Embryonic facial prominence (tissue), 1 donor: Measurements from ENCODE around the gene JSRP1.
"Not testable (repeated sequence)": the region's sequence is repeated elsewhere in the genome, so short reads cannot be mapped to it uniquely, and the experiment has no call there.

Experiments used
- DNase-seq: peaks from one replicate; pipeline ENCODE4 v3.0.0-alpha.2; 2016; ENCODE audit errors: extremely low spot score

JSRP1 gene

DNA sequence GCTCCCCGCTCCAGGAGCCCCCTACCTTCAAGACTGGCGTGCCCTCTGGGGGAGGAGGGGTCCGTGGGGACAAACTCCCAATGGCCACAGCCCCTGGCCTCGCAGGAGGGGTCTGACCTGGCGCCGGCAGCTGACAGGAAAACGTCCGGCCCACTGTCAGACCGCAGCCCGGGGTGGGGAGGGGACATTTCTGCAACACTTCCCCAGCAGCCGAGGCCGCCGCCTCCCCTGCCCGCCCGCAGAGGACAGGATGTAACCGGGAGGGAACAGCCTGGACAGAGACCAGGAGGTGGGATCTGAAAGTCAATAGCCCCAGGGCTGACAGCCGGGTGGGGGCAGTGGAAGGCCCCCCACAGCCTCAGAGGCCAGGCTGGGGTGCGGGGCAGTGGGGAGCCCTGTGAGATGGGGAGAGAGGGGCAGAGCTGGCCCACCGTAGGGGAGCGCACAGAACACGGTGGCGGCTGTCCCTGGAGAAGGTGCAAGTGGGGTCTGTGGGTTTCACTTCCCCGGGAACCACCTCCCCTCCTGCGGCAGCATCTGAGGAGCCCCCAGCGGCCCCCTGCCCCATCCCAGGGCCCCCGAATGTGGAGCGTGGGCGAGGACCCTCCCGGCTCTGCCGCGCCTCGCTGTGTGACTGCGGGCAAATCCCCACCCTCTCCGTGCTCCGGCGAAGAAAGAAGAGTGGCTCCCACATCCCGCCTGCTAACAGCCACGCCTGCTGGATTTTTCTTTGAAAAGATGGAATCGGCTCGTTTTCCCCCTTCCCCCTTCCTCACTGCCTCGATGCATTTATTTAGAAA is 26.0 kb upstream of the JSRP1 start, which contains the start of gene PEAK3:
Gene PEAK3, minus strand, starts transcription at position 114 of the 800 bp plus-strand sequence. CDS start 1,244 bp downstream, outside the sequence.
- DNase-seq = no peak

DNA sequence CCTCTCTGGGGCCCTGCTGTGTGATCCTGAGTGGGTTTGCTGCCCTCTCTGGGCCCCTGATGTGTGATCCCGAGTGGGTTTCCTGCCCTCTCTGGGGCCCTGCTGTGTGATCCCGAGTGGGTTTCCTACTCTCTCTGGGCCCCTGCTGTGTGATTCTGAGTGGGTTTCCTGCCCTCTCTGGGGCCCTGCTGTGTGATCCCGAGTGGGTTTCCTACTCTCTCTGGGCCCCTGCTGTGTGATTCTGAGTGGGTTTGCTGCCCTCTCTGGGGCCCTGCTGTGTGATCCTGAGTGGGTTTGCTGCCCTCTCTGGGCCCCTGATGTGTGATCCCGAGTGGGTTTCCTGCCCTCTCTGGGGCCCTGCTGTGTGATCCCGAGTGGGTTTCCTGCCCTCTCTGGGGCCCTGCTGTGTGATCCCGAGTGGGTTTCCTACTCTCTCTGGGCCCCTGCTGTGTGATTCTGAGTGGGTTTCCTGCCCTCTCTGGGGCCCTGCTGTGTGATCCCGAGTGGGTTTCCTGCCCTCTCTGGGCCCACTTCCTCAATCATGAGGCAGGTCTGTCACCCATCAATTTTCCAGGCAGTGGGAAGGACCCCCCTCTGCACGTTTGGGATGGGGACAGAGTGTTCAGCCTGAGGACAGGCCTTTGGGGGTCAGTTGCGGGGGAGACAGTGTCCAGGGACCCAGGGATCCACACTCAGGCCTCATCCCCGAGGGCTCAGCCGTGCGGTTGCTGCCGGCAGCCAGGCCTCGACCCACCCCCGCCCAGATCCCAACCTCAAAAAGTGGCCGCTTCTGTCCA is 25.2 kb upstream of the JSRP1 start:
- not testable (repeated sequence) for DNase-seq

DNA sequence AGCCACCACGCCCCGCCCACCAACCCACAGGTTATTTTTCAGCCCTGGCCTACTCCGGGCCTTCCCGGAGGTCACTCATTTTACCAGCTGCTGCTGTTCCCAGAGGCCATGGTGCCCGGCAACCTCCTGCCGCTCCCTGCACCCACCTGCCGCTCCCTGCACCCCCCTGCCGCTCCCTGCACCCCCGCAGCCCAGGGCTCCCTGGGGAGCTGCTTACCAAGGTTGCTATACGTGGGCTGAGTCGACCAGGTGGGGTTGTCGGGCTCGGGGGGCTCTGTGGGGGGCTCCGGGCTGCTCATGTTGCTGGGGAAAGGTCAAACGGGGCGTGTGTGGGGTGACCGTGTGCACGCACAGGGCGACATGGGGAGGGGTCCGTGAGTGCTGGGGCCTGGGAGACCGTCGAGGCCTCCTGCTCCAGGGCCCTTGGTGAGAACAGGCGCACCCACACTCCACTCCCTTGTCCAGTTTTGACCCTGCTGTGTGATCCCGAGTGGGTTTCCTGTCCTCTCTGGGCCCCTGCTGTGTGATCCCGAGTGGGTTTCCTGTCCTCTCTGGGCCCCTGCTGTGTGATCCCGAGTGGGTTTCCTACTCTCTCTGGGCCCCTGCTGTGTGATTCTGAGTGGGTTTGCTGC is 24.5 kb upstream of the JSRP1 start:
- DNase-seq = no peak

DNA sequence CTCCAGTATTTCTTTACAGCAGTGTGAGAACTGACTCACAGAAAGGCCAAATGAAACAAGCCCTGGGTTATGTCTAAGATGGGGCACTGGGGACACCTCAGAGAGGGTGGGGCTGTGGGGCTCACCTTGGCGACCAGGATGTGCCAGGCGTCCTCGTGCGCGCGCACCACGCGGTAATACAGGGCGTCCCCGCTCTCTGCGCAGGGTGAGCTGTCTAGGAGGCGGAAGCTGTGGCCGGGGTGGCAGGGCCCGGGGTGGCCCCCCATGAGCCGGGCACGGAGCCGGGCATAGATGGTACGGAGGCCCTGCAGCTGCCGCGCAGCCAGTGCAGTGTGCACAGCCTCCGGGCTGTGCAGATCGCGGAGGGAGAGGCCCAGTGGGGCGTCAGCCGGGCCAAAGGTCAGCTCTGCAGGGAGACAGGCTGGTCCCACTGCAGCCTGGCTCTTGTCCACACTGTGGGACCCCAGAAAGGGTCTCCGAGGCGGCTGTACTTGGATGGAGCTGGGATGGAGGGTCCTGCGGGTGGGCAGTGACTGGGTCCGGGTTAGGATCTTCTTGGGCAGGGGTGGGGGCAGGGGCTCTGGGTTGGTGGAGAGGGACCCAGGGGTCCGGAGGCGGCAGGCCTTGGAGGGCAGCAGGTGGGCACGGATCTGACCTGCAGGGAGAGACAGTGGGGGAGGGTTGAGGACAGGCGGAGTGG is 22.4 kb upstream of the JSRP1 start:
- no peak for DNase-seq

DNA sequence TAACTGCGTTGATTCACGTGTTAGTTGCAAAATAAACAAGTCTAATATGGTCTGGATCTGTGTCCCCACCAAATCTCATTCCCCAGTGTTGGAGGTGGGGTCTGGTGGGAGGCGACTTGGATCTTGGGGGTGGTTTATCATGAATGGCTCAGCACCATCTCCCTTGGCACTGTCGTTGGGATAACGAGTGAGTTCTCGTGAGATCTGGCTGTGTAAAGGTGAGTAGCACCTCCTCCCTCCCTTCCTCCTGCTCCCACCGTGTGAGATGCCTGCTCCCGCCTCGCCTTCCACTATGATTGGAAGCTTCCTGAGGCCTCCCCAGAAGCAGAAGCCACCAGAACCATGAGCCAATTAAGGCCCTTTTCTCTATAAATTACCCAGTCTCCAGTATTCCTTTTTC is 20.9 kb upstream of the JSRP1 start:
- DNase-seq = no peak

DNA sequence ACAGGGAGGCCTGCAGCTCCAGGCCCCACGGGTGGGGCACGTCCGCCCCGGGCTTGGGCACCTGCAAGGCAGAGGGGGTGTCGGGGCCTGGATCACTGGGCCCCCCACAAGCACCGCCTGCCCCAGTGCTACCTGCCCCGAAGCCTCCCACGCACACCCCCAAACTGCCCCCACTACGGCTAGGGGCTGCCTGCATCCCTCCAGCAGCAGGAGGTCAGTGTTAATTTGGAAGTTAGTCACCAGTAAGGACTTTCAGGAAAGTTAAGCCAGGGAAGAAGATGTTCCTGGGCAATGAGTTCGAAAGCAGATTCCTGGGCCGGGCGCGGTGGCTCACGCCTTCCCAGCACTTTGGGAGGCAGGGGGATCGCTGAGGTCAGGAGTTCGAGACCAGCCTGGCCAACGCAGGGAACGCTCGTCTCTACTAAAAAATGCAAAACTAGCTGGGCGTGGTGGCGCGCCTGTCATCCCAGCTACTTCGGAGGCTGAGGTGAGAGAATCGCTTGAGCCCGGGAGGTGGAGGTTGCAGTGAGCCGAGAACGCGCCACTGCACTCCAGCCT is 20.3 kb upstream of the JSRP1 start:
- DNase-seq = no peak

DNA sequence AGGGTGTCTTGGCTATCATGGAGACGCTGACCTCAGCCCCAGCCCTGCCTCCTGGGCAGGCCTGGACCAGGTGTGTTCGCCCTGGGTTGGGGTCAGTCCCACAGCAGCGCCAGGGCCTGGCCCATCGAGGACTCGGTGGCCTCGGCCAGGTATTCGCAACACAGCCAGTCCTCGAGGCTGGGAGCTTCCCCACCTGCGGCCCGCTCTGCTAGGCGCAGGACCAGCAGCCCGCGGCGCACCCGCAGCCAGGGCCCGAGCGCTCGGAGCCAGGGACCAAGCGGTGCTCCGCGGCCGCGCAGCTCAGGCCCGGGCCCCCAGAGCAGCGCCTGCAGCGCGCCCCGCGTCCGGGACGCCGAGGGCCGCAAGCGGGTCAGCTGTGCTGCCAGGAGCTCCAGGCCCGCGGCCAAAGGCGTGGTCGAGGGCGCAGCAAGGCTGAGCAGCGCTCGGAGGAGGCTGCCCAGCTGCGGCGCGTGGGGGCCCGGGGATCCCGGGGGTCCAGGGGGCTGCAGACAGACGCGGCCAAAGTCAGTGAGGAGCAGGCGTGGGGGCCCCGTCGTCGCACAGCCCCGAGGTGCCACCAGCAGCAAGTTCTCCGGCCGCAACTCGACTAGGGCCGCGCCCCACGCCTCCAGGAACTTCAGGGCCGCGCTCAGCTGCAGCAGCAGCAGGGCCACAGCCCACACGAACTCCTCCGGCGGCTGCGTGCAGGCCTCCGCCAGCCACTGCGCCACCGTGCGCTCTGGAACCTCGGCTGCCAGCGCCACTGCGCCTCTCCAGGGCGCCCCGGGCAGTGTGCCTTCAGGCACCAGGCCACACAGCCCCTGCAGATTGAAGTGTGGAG is 19.6 kb upstream of the JSRP1 start:
- no peak for DNase-seq

DNA sequence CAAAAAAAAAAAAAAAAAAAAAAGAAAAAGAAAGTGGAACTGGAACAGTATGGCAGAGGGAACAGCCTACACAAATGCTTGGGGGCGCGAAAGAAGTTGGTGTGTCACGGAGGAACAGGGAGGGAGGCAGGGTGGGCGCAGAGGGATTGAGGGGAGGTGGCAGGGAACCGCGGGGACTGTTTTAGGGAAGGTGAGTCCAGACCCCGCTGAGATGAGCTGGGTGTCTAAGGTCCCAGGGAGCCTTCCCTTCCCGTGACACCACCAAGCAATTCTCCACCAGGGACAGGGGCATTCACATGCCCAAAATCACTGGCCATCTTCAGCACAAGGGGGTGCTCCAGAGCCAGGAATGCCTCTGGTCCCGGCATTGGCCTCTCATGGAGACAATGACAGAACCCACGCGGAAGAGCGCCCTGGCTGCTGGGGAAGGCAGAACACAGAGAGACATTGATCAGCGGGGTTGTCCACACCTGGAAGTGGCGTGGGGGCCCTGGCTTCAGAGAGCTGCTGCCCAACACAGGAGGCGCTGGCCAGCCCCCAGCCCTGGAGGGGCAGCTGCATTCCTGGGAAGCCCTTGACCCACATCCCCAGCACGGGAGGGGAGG is 18.8 kb upstream of the JSRP1 start:
- DNase-seq = no peak

DNA sequence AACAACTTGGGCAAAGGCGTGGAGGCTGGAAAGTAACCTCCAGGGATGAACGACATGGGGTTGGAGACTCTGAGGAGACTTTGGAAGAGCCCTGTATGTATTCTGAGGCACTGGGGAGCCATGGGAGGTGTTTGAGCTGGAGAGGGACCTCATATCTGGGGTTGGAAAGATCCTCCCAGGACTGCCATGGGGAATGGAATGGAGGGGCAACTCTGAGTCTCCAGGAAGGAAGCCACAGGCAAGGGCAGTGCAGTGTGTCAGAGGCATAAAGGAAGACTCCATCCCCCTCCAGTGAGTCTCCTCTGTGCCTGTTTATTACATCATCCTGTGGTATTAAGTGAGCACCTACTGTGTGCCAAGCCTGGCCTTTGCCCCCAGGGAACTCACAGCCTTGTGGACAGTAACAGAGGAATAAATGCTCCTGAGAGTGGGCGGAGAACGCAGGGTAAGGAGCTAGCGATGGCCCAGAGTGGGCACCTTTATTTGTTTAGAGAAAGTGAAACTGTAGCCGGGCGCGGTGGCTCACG is 18.0 kb upstream of the JSRP1 start:
- DNase-seq = no peak

DNA sequence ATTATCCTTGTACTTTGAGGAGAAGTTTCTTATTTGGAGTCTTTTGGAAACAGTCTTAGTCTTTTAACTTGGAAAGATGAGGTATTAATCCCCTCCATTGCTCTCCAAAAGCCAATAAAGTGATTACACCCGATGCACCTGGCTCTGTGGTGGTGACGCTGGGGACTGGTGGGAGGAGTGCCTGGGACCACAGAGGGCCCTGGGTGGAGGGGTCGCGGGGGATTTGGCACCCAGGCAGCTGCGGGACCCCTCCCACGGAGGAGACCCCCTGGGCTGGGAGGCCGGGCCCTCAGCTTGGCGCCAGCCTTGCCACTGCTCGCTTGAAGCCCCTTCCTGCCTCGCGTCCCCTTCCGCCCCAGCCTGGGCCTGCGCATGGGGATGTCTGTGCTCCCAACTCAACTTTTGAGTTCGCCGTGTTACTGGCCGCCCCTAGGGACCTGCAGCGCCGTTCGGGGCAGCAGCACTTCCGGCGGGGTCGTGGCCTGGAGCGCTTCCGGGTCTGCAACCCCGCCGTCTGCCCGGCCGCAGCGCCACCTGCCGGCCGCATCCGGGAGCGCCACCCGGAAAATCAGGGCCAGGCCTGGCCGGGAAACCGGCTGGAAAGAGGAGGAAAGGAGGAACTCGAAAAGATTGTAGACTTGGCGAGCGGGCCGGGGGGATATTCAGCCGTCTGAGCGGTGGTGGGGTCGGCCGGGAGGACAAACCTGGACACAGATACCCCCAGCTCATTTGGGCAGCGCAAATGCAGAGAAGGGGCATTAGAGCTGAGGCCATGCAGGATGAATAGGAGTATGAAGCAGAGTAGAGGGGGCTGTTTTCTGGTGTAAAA is 17.4 kb upstream of the JSRP1 start:
- no peak for DNase-seq

DNA sequence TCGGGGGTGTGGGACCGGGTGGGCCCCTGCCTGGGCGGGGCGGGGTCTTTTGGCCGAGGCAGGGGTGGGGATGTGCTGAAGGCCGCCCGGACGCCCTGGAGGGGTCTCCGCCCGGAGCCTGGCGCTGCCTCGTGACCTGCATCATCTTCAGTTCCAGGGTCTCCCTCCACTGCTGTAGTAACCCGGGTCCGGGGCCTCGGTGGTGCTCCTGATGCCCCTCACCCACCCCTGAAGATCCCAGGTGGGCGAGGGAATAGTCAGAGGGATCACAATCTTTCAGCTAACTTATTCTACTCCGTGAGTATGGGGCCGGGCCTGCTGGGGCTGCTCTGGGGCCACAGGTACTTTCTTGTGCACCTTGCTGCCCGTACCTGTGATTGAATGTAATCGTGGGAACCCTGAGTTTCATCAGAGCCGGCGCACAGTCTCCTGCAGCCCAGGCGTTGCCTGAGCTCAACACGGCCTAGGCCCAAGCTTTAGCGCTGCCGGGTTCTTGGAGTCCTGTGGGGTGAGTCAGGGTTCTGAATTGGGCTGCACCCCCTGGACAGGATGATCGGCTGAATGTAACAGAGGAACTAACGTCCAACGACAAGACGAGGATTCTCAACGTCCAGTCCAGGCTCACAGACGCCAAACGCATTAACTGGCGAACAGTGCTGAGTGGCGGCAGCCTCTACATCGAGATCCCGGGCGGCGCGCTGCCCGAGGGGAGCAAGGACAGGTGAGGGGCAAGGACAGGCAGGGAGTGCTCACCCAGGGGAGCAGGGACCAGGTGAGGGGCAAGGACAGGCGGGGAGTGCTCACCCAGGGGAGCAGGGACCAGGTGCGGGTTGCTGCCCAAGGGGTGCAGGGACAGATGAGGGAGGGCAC is 15.3 kb upstream of the JSRP1 start:
- no peak for DNase-seq

DNA sequence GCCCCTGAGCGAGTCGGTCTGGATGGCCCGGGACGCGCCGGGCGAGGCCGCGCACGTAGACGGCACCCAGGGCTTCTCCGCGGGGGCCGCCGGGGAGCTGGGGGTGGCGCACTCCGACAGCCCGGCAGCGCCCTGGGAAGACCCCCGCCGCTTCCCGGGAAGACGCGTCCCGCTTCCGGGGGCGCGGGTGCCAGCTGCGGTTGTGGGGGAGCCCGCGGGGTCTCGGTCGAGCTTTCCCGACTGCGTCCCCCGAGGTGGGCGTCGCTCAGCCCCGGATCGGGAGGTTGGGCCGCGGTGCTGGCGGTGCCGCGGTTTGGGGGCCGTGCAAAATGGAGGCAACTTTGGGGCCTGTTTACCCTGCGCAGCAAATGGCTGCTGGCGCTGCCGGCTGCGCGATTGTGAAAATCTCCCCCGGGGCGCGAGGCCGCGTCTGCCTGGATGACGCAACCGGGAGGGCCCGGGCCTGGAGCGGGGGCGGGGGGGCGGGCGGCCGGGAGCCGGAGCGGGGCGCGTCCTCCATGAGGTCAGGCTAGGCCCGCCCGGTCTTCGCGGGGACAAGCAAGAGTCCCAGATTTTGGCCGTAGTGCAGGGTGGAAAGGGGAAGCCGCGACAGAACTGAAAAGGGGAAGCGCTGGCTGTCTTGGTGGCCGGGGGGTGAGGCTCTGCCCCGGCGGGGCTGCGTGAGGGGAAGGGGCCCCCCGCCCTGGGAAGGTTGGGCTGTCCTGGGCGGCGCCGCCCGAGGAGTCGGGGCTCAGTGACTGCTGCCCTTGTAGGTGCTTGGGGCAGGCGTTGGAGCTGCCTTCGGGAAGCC is 14.4 kb upstream of the JSRP1 start:
- DNase-seq = no peak

DNA sequence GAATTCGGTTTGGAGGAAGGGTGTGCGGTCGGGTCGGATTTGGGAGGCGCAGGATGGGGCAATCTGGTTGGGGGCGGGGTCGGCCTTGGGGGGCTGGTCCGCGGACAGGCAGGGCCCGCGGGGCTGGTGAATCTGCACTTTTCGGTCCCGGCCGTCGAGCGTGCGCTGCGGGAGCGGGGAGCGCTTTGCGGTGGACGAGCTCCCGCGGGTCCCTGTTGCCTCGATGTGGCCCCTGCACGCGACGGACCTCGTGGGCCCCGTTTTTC is 13.9 kb upstream of the JSRP1 start:
- no peak for DNase-seq

DNA sequence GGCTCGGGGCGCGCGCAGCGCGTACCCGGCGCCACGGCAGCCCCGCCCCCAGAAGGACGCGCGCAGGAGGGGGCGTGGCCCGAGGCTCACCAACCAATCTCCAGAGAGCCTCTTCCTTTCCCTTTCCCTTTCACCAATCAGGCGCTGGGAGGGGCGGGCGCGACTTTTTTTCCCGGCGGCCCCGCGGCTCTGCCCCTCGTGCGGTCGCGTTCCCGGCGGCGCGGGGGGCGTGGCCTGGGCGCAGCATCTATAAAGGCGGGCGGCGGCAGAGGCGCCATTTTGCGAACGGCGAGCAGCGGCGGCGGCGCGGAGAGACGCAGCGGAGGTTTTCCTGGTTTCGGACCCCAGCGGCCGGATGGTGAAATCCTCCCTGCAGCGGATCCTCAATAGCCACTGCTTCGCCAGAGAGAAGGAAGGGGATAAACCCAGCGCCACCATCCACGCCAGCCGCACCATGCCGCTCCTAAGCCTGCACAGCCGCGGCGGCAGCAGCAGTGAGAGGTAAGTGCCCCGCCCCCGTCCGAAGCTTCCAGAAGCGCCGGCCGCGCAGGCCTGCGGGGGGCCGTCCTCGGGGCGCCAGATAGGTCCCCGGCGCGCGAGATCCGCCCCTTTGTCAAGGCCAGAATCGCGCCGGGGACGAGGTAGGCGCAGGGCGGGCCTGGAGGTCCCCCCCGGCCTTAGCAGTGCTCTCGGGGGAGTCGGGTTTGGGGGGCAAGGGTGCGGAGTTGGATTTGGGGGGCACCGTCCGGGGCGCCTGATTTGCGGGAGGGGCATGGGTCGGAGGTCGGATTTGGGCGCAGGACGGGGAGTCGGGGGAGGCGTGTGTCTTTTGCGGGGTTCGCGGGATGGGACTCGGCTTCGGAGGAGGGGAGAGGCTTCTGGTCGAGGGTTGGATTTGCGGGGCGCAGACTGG is 13.3 kb upstream of the JSRP1 start:
- peak; percentile 98 for DNase-seq

DNA sequence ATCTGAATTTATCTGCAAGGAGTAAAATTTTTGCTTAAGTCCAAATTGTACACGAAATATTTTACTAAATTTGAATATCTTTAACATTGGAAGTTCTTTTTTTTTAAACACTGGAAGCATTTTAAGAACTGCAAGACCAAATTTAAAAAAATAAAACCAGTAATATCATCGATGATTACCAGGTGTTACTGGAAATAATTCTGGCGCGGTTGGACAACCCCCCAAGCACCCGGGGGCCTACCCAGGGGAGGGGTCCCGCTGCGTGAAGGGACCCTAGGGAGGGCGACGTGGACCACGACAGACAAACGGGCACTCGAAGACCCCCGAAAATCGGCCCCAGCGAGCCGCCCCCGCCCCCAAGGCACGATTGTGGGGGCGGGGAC is 12.6 kb upstream of the JSRP1 start:
- no peak for DNase-seq

DNA sequence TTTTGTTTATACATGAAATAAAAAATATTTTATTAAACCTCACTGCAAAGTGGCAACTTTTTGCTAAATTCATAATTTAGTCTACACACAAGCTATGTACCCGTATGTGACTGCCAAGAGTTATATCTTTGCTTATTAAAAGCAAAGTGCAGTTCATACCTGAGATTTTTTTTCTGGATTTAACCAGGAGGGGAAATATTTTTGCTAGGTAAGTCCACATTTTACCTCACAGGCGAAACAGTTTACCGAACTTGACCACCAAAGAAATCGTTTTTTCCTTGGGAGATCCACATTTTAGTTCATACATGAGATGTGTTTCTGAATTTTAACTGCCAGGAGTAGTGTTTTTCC is 12.2 kb upstream of the JSRP1 start:
- DNase-seq = no peak
